ENCODE data around the gene KCNJ14.

- TF ChIP-seq, protein P1, sequence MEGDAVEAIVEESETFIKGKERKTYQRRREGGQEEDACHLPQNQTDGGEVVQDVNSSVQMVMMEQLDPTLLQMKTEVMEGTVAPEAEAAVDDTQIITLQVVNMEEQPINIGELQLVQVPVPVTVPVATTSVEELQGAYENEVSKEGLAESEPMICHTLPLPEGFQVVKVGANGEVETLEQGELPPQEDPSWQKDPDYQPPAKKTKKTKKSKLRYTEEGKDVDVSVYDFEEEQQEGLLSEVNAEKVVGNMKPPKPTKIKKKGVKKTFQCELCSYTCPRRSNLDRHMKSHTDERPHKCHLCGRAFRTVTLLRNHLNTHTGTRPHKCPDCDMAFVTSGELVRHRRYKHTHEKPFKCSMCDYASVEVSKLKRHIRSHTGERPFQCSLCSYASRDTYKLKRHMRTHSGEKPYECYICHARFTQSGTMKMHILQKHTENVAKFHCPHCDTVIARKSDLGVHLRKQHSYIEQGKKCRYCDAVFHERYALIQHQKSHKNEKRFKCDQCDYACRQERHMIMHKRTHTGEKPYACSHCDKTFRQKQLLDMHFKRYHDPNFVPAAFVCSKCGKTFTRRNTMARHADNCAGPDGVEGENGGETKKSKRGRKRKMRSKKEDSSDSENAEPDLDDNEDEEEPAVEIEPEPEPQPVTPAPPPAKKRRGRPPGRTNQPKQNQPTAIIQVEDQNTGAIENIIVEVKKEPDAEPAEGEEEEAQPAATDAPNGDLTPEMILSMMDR (conservative IDR thresholded peaks at IDR 0.05; ENCODE audit: low read depth, low read length): no peak
- TF ChIP-seq EZH2 (IDR thresholded peaks at IDR 0.05; ENCODE audit: low read length, unreplicated experiment) (no peak), EZH2phosphoT487 (IDR thresholded peaks at IDR 0.05; ENCODE audit: borderline replicate concordance, low read length) (no peak)
Observed at GRCh38 chr19:48433337-48433736, 22.0 kb upstream of the KCNJ14 start.

All from PC-3 (cell line).